HS-27A (cell line): Measurements from ENCODE around the gene PHACTR4.
"Not testable (repeated sequence)": the region's sequence is repeated elsewhere in the genome, so short reads cannot be mapped to it uniquely, and the experiment has no call there.

Experiments used
- DNase-seq: peaks from one replicate; pipeline ENCODE4 v3.0.0-alpha.2; 2012; ENCODE audit warnings: low read depth, missing footprints

PHACTR4 gene

DNA sequence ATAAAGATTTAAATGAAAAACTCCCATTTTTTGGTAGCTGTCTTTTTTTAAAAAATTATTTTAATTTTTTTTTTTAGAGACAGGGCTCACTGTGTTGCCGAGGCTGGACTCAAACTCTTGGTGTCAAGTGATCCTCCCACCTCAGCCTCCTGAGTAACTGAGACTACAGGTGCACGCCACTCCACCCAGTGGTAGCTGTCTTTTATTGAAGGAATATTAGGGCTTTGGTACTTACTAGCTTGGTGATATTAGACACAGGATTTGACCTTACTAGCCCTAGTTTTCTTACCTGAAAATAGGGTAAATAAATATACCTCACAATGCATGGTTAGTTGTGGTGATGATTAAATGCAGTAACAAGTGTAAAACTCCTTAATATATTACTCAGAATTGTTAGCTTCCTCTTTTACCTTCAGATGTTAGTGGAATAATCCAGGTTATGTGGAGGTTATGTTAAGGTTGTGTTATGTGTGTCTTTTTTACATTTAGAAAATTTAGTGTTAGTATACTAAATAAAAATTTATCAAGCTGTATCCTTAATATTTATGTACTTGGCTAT lies 66.8 kb downstream of the PHACTR4 start:
- DNase-seq, result no peak

DNA sequence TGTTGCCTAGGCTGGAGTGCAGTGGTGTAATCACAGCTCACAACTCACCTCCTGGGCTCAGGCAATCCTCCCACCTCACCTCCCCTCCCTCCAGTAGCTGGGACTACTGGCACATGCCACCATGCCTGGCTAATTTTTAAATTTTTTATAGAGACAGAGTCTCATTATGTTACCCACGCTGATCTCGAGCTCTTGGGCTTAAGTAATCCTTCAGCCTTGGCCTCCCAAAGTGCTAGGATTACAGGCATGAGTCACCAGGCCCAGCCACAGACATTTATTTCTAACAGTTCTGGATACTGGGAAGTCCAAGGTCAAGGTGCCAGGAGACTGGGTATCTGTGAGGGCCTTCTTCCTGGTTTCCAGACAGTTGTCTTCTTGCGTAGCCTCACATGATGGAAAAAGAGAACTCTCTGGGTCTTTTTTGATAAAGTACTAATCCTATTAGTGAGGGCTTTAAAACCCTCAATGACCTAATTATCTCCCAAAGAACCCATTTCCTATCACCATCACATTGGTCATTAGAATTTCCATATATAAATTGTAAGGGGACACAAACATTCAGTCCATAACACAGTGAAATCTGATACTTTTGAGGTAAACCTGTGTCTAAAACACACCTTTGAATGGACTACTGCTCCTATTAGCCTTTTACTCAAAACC lies 67.9 kb downstream of the PHACTR4 start:
- DNase-seq, result peak; percentile 81

DNA sequence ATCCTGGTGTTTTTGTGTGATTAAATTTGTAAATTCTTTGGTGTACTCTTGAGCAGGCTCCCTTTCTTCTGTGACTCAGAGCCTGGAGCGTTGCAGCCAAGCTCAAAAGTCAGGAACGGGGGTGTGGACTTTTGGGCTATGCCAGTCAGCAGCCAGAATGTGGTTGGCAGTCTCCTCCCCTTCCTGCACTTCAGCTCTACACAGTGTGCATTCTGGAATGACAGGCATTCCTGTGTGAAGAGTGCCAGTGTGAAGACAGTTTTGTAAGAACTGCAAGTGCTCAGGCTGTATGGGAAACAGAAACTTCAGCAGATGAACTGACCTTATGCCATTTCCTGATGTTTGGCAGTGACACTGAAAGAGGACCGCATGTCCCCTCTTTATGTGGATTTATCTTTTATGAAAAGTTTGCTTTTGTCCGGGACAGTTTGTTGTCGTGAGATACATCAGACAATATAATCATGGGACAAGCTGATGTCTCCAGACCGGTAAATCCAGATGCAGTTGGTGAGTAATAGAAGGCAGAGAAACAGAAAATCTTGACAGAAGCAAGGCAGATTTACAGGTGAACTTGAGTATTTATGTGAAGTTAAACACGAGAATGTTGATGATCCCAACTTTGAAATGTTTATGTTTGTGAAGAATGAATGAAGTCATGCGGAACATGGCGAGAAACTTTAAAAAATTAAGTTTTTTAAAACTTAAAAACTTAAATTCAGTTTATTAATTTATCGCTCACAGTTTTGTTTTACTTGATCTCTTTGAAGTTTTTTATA lies 68.6 kb downstream of the PHACTR4 start:
- DNase-seq, result peak; percentile 98

DNA sequence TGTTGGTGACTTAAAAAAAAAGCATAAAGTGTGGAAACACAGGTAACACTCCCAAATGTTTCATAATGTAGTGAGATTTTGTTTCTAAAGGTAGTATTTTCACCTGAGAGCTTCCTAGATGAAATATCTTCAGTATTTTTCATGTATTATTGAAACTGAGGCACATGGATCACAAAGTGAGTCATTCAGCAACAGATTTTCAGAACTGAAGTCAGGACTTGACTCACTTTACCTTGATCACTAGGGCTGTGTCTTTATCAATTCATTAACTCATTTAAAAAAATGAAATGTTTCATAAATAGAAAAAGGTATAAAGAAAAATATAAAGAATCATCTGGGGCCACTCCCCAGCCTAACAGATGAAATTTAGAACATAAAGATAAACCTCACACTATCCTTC lies 69.8 kb downstream of the PHACTR4 start:
- DNase-seq, result no peak

DNA sequence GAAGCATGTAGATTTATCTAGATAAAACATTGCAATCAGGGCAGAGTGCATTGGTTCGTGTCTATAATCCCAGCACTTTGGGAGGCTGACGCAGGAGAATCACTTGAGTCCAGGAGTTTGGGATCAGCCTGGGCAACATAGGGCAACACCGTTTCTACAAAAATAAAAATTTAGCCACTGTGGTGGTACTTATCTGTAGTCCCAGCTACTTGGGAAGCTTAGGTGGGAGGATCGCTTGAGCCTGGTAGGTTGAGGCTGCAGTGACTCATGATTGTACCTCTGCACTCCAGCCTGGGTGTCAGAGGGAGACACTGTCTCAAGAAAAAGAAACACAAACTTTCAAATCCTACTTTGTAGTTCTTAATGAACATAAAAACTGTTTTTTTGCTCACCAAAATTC lies 72.1 kb downstream of the PHACTR4 start:
- DNase-seq, result no peak

DNA sequence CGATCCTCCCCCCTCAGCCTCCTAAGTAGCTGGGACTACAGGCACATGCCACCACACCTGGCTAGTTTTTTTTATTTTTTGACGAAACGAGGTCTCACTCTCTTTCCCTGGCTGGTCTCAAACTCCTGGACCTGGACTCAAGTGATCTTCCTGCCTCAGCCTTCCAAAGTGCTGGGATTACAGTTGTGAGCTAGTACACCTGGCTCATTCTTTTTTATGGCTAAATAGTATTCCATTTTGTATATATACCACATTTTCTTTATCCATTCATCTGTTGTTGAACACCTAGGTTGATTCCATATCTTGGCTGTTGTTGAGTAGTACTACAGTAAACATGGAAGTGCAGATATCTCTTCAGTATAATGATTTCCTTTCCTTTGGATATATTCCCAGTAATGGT lies 74.0 kb downstream of the PHACTR4 start:
- no peak for DNase-seq

DNA sequence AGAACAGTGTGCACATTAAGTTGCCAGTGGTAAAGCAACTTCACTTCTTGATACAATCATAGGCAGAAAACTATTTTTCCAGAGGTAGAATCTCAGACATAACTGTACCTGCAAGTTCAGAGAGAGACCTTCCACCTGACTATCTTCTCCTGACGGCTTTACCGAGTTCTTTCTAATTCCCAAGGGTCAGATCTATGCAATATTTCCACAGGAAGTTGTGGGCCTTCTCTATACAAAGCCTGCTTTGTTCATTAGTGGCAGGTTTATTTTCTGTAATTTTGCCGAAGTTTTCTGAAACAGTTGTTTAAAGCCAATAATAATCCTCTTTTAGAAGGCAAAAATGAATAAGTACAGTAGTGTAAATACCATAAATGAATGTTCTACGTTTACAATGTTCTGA lies 78.1 kb downstream of the PHACTR4 start:
- DNase-seq, result no peak

DNA sequence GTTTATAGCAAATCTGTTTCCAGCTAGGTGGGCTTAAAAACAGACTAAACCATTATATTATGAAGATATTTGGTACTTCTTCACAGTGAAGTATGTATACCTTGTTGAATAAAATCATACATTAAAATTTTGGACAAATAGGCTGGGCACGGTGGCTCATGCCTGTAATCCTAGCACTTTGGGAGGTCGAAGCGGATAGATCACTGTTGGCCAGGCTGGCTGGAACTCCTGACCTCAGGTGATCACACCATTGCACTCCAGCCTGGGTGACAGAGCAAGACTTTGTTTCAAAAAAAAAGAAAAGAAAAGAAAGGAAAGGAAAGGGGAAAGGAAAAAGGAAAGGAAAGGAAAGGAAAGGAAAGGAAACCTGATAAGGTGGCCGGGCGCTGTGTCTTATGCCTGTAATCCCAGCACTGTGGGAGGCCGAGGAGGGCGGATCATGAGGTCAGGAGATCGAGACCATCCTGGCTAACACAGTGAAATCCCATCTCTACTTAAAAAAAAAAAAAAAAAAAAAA lies 78.6 kb downstream of the PHACTR4 start:
- DNase-seq, result not testable (repeated sequence)

DNA sequence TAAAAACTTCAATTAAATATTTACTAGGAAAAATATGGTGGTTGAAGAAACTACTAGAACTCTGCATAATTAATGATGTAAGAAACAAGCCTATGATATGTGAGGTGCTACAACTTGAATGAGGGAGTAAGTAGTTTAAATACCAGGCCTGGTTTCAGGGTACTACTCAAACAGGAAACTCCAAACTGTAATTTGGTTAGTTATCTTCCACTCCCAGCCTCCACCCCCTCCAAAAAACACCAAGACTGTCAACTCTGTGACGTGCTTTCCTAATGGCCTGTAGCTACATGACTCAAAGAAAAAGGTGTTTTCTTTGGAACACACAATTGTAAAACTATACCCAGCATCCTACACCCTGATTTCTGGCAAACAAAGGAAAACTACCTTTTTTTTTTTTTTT lies 80.4 kb downstream of the PHACTR4 start:
- no peak for DNase-seq

DNA sequence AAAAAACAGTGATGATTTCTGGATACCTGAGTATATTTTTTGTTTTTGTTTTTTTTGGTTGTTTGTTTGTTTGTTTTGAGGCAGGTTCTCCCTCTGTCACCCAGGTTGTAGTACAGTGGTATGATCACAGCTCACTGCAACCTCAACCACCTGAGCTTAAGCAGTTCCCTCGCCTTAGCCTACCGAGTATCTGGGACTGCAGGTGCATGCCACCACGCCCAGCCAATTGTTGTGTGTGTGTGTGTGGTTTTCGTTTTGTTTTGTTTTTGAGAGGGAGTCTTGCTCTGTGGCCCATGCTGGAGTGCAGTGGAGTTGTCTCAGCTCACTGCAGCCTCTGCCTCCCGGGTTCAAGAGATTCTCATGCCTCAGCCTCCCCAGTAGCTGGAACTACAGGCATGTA lies 81.0 kb downstream of the PHACTR4 start:
- no peak for DNase-seq

DNA sequence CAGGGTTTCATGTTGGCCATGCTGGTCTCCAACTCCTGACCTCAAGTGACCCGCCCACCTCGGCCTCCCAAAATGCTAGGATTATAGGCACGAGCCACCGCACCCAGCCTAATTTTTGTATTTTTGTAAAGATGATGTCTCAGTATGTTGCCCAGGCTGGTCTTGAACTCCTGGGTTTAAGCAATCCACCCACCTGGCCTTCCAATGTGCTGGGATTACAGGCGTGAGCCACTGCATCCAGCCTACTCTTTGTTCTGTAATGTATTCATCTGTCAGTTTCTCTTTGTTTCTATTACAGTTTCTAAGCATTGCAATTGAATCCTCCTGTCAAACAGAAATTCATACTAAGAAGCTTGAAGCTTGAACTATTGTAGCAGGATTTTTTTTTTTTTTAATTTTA lies 81.5 kb downstream of the PHACTR4 start:
- no peak for DNase-seq

DNA sequence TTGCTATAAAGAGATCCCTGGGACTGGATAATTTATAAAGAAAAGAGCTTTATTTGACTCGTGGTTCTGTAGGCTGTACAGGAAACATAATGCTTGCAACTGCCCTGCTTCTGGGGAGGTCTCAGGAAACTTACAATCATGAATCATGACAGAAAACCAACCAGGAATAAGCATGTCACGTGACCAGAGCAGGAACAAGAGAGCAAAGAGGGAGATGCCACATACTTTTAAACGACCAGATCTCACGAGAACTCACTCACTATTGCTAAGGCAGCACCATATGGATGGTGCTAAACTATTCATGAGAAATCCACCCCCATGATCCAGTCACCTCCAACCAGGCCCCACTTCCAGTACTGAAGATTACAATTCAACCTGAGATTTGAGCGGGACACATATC lies 86.5 kb downstream of the PHACTR4 start:
- no peak for DNase-seq

DNA sequence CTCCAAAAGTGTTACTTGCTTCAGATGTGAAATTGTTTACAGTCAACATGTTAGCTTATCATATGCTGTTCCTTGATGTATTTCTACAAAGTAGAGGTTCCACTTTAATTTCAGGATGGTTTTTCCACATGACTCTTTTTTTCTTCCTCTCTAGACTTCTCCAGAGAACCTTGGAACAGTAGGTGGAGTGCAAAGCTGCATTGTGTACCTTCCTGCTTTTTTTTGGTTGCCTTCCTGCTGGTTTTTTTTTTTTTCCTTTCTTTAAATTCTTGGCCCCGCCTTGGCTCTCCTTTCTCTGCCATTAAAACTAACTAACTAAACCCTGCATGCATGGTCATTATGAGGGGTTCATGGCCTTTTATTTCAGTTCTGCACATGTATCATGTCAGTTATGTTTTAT lies 88.1 kb downstream of the PHACTR4 start:
- no peak for DNase-seq

DNA sequence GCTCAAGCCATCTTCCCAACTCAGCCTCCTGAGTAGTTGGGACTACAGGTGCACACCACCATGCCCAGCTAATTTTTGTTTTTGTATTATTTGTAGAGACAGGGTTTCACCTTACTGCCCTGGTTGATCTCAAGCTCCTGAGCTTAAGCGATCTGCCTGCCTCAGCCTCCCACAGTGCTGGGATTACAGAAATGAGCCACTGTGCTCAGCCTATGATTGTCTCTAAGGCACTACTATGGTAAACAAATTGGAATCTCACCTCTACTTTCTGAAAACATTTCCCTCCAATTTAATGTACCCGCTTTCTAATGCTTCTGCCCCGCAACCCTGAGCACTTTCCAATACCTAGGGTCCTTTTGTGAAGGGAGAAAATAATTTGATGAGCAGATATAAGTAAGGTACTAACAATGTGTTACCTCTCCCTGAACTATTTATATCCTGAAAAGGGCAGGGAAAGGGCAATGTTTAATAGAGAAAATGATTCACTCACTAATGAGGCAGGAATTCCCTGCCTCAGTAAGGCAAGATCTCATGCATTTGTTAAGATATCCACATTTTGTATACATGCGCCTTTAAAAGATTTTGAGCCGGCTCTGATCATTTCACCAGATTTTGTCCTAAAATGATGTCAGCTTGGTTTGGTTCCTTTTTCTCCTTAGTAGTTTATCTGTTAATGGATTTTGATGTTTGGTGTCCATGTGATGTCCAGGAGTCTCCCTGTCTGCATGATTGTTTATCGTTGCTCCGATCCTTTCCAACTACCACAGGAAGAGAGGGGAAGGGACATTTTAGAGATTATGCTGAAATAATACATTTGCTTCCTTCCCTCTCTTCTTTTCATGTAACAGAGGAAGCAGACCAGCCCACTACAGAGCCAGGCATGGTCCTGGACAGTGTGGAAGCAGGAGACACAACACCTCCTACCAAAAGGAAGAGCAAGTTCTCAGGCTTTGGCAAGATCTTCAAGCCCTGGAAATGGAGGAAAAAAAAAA lies 89.0 kb downstream of the PHACTR4 start:
- DNase-seq, result no peak

DNA sequence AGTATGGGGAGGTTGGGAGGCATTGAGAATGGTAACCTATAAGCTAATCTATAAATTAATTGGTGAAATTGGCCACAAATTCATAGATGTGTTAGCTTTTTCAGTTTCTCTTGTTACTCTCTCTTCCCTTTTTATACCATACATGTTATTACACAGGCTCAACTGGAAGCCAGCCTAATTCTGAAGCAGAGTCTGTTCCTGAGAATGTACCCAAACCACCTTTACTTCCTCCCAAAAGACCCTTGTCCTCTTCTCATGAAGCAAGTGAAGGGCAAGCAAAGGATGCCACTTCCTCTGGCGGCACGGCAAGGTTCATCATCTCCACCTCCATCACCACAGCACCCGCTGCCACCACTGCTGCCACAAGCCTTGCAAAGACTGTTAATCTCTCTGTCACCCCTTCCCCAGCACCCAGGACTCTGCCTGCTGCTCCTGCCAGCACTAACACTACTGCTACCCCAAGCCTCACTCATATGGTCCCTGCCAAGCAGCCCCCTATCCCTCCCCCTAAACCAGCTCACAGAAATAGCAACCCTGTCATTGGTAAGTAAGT lies 96.8 kb downstream of the PHACTR4 start:
- no peak for DNase-seq

DNA sequence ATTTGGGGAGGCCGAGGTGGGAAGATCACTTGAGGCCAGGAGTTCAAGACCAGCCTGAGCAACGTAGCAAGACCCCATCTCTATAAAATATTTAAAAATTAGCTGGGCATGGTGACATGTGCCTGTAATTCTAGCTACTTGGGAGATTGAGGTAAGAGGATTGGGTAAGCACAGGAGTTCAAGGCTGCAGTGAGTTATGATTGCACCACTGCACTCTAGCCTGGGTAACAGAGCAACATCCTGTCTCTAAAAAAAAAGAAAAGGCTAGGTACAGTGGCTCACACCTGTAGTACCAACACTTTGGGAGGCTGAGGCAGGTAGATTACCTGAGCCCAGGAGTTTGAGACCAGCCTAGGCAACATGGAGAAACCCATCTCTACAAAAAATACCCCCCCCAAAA lies 100.6 kb downstream of the PHACTR4 start:
- no peak for DNase-seq

DNA sequence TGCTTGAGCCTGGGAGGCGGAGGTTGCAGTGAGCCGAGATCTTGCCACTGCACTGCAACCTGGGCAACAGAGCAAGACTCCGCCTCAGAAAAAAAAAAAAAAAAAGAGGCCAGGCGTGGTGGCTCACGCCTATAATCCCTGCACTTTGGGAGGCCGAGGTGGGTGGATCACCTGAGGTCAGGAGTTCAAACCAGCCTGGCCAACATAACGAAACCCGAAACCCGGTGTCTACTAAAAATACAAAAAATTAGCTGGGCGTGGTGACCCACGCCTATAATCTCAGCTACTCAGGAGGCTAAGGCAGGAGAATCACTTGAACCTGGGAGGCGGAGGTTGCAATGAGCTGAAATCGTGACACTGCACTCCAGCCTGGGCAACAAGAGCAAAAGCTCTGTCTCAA lies 110.0 kb downstream of the PHACTR4 start:
- DNase-seq, result not testable (repeated sequence)

DNA sequence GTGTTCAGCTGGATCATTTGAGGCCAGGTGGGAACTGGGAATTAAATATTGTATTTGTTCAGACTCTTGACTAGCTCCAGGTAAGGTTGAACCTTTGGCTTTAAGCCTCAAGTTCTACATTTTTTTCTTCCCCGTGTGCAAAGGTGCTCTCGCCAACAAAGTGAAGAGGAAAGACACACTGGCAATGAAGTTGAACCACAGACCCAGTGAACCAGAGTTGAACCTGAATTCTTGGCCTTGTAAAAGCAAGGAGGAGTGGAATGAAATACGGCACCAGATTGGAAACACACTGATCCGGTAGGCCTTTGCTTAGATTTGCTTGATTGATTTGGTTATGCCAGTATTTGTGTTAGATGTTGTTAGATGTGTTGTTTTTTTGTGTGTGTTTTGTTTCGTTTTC lies 110.8 kb downstream of the PHACTR4 start:
- no peak for DNase-seq

DNA sequence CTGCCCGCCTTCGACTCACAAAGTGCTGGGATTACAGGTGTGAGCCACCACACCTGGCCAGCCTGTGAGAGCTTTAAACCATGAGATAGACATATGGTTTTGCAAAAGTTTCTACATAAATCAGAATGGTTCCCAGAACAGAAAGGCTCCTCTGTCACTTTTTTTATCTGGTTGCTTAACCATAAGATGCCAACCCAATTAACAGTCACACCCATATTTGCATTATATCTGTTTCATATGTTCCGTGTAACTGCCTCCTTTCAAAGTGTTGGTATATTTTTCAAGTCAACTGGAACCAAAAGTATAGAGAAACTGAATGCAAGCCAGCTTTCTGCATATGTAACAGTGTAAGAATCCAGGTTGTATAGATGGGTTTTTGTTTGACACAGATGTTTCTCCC lies 112.6 kb downstream of the PHACTR4 start:
- DNase-seq, result no peak

DNA sequence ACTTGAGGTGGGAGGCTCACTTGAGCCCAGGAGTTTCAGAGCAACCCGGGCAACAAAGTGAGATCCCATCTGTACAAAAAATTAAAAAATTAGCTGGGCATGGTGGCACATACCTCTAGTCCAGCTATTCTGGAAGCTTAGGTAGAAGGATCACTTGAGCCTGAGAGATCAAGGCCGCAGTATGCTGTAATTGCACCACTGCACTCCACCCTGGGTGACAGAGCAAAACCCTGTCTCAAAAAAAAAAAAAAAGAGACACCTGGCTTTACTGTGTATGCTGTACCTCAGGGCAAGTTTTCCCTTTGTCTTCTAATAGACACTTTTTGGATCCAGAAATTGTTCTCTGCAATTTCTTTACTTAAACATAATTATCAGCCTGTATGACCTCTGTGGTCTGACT lies 113.2 kb downstream of the PHACTR4 start:
- DNase-seq, result no peak

DNA sequence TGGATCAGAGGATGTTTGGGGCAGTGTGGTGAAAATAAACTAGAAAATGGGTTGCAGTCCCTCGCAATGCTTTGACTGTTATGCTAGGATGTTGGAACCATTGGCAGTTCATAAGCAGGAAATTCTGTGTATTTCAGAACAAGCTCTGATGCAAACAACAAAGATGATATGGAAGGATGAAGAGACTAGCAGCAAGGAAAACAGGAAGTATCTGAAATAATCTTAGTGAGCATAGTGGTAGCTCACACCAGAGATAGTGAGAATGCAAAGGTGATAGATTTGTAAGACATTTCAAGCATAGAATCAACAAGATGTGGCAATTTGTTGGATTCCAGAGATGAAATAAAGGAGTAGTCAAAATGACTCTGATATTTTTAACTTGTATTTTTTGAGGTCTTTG lies 125.2 kb downstream of the PHACTR4 start:
- DNase-seq, result no peak

DNA sequence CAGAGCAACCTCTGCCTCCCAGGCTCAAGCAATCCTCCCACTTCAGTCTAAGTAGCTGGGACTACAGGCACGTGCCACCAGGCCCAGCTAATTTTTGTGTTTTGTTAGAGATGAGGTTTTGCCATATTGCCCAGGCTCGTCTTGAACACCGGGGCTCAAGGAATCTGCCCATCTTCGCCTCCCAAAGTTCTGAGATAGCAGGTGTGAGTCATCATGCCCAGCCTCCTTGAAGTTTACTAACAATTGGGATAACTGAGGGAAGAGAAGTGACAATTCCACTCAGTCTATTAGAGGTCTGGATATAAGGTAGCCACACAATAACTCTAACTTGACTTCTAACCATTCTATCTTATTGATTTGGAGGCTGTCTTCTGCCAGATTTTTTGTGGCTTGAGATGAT lies 130.0 kb downstream of the PHACTR4 start:
- DNase-seq, result no peak
